HG03097 (cell line): ENCODE measurements around the gene PPARD.
"Not testable (repeated sequence)": the region's sequence is repeated elsewhere in the genome, so short reads cannot be mapped to it uniquely, and the experiment has no call there.

ENCODE experiments used
- ATAC-seq: cut with Tn5 transposase; IDR thresholded peaks from one replicate; pipeline ENCODE4 v1.9.1; 2021; ENCODE audit not compliant: unreplicated experiment, low FRiP score

PPARD gene

DNA sequence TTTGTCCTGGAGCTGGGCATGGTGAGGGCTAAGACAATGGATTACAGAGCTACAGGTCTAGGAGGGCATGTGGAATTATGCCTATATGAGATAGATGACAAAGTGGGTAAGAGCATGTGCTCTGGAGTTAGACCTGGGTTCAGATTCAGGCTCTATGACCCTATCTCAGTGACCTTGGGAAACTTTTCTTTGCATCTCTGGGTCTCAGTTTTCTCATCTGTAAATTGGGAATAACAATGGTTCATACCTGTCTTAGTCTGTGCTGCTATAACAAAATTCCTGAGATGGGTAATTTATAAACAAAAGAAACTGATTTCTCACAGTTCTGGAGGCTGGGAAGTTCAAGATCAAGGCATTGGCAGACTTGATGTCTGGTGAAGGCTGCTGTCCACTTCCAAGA lies 30.3 kb downstream of the PPARD start:
- no peak for ATAC-seq

DNA sequence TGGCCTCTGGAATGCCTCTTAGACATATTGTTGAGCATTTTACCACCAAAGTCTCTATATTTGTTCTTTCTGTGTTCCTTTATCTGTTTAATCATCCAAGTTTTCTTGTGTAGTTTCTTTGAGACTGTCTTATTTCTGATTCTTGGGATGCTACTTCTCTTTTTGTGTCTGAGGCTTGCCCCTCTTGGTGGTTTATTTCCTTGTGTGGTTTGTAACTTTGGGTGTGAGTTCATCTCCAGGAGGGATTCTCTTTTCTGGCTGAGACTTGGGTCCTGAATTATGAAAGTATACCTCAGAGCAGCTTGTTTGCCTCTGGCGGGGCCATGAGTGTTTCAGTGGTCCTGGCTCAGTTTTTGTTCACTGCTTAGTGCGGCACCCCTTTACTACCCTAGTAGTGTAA lies 33.9 kb downstream of the PPARD start:
- no peak for ATAC-seq

GRCh38 chr6:35377002-35377401 lies 34.6 kb downstream of the PPARD start:
- ATAC-seq = no peak

- ATAC-seq = no peak
Observed at GRCh38 chr6:35378261-35378660, 35.9 kb downstream of the PPARD start.

DNA sequence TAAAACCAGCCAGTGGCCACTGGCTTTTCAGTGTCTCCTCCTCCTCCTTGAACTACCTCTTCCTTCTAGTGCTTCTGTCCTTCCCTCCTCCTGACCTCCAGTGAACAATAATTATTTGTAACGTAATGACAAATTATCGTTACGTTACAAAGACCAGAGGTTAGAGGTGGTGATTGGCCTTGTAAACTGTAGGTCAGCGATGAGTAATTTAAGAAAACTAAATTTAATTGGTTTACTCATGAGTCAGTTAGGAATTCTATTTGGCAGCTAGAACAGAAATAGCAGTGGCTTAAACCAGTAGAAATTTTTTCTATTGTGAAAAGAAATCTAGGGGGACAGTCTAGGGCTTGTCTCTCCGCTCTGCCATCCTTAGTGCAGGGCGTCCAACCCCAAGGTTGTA lies 38.8 kb downstream of the PPARD start:
- ATAC-seq = no peak

DNA sequence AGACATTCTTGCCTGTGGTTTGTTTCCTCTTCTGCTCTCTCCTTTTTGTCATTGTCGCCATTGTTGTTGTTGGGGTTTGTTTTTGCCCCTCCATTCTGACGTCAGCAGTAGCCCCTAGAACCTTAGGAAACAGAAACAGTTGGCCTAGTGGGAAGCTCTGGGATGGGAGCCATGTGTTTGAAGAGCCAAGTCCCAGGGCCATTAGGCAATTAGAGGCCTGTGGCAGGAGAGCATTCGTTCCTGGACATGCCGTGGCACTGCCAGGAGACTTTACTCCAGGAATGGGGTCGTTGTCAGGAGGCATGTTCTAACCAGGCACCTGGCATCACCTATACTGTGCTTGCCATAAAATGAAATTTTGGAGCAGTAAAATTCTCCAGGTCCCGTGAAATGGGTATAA lies 39.7 kb downstream of the PPARD start:
- ATAC-seq = no peak

DNA sequence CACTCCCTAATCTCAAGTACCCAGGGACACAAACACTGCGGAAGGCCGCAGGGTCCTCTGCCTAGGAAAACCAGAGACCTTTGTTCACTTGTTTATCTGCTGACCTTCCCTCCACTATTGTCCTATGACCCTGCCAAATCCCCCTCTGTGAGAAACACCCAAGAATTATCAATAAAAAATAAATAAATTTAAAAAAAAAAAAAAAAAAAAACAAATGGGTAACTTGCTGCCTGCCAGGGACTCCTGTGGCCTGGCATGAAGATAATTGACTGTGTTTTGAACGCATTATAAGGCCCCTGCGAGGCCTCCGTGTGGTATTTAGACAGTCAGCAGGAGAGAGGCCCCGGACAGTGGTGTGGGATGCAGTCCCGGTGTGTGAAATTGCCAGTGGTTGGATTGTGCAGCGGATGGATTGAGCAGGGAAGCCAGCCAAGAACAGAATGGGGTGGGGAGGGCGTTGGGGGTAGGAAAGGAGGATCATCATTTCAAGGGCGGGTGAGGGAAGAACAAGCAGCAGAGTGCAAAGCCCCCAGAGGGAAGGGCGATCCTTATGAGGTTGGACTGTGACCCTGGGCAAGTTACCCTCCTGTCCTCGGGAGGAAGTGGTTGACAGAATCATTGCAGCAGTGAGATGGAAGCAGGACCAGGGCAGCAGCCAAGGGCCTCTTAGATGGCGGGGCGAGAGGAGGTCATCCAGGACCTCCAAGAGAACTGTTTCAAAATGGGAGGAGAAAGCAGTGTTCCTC lies 43.3 kb downstream of the PPARD start:
- no peak for ATAC-seq

GRCh38 chr6:35386989-35387388 lies 44.6 kb downstream of the PPARD start:
- ATAC-seq = no peak

- ATAC-seq = no peak
Observed at GRCh38 chr6:35388030-35388429, 45.7 kb downstream of the PPARD start.

- no peak for ATAC-seq
Observed at GRCh38 chr6:35388772-35389352, 46.5 kb downstream of the PPARD start.

- not testable (repeated sequence) for ATAC-seq
Observed at GRCh38 chr6:35389386-35389785, 47.0 kb downstream of the PPARD start.

DNA sequence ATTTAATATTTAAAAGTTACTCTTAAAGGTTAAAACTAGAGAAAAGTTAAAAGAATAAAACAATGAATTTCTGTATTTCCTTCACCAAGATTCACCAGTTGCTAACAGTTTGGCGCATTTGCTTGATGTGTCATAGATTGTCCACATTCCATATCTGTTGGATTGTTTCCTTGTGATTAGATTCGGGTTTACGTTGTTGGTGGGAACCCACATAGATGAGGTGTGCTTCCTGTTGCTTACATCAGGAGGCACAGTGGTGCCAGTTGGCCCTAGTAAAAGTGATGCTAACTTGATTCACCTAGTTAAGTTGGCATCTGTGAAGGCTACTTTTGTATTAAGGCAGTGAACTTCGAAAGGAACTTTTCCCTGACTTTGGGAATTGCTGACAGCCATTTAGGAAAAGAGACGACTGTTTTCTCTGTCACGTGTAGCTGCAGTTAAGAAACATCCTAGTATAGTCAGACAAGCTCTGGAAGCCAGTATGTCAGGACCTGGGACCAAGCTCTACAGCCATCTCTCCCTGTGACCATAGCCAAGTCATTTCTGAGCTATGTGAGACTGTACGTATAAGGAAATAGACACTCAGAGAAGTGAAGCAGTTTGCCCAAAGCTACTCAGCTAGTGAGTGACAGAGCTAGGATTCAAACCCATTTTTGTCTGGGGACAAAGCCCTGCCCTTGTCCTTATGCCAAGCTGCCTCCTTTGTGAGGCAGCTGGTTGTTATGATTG lies 49.0 kb downstream of the PPARD start:
- no peak for ATAC-seq

- no peak for ATAC-seq
Observed at GRCh38 chr6:35392111-35392702, 49.8 kb downstream of the PPARD start.

DNA sequence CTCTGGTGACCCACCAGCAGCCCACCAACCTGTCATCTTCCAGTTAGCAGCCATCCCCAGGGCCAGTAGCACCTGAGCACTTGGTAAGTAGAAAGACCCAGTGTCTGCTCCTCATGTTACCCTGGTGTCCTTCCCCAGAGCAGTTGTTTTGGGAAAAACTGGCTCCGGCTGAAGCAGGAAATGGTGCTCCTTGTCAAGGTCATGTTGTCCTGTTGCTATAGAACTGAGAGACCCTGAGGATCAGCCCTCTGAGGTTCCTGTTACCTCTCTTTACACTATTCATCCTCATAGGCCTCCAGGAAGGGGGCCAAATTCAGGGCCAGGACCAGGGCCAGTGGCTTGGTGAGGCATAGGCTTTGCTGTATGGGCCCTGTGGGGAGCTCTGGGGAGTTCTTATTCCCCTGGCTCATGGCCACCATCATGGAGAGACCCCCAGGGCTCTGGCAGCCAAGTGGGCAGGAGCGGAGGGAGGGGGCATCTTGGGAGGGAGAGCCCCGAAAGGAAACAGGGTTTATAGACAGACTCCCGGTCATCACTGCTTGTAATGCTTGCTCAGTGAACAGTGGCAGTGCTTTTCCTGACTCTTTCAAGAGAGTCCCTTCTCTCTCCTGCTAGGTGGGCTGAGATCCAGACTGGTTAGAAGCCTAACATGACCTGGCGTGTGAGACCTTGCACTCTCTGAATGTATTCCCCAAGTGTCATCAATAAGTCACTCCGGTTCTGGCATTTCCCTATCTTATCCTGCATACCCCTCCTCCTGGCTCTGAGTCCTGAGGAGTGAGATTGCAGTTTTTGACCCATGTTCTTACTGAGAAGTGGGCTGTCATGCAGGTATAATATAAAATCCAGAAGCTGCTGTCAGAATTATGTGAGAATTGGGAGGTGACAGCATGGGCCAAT lies 50.7 kb downstream of the PPARD start:
- ATAC-seq = no peak

GRCh38 chr6:35396991-35397390 lies 54.6 kb downstream of the PPARD start:
- ATAC-seq = no peak

GRCh38 chr6:35397806-35398418 lies 55.6 kb downstream of the PPARD start:
- ATAC-seq = no peak

- ATAC-seq = no peak
Observed at GRCh38 chr6:35398526-35398925, 56.2 kb downstream of the PPARD start.

DNA sequence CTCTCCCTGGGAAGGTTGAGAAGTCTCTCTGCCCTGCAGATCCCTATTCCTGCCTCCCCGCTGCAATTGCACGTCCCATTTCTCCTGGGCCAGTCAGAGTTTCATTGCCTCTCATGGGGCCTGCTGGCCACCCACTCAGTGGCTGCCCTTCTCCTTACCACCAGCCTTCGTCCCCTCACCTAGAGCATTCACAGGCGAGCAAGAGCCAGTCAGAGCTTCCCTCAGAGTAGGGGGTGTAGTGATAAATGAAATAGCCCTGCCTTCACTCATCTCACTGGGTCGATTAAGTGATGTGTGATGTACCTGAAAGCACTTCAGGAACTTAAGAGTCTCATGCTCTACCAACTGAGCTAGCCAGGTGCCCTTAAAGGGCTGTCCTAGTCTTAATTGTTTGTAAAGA lies 57.8 kb downstream of the PPARD start:
- no peak for ATAC-seq

- no peak for ATAC-seq
Observed at GRCh38 chr6:35400901-35401311, 58.5 kb downstream of the PPARD start.

DNA sequence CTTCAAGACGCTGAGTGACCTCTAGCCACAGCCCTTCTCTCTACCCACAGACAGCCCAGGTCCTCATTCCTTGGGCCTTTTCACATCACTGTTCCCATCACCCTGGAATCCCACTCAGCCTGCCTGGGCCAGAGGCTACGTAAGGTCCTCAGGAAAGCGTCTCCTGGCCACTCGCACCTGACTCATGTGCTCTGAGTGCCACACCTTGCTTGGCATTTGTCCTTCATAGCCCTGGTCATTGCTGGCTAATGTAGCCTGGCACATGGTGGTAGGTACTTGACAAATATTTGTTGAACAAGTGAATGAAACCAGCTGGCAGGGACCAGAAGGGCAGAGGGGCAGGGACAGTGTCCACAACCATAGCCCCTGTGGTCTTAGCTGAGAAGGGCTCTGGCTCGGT lies 59.2 kb downstream of the PPARD start:
- ATAC-seq = no peak
